Body of pancreas (tissue), 4 donors: ENCODE measurements around the gene KRTAP2-4. TPM values are rescaled to one million over a fixed set of nuclear protein-coding genes. Genes with fewer than 3 reads are reported as not detected.
"Not testable (repeated sequence)": the region's sequence is repeated elsewhere in the genome, so short reads cannot be mapped to it uniquely, and the experiment has no call there.

ENCODE experiments used
- ATAC-seq: fragments of 150-250 bp; one replicate; pipeline ENCODE4 v1.9.1; 2016
- DNase-seq, 4 donors: peaks; one replicate each; pipeline ENCODE4 v3.0.0-alpha.2; 2019
- H3K27ac ChIP-seq, 4 donors: fragments of 200-600 bp; sonication (generic); 1 replicate in 3 of 4; 2 replicates in 1 of 4; pipeline versions ENCODE4 v1.5.1 to v1.6.1; 2016 to 2019; ENCODE audit warnings: mild to moderate bottlenecking in 1 of 4, mixed read lengths in 1 of 4, moderate library complexity in 1 of 4
- H3K27me3 ChIP-seq, 2 donors: fragments of 200-600 bp; sonication (generic); one replicate each; pipeline ENCODE4 v1.6.0; 2016; ENCODE audit warnings: mild to moderate bottlenecking in 1 of 2
- H3K36me3 ChIP-seq, 2 donors: fragments of 200-600 bp; sonication (generic); replicated peaks in 1 of 2; 2 replicates each; pipeline ENCODE4 v1.5.1; 2016; ENCODE audit warnings: low read depth in 2 of 2; ENCODE audit not compliant: insufficient read depth in 1 of 2
- H3K4me1 ChIP-seq: fragments of 200-600 bp; sonication (generic); one replicate; pipeline ENCODE4 v1.6.0; 2016
- H3K4me3 ChIP-seq, 2 donors: fragments of 200-600 bp; sonication (generic); 1 replicate in 1 of 2; 2 replicates in 1 of 2; pipeline ENCODE4 v1.5.1; 2016 to 2019
- H3K9me3 ChIP-seq, 3 donors: fragments of 200-600 bp; sonication (generic); 1 replicate in 2 of 3; 2 replicates in 1 of 3; pipeline ENCODE4 v1.5.1; 2016
- POLR2A ChIP-seq, 3 donors: fragments of 450-650 bp; IDR thresholded peaks; one replicate each; pipeline ENCODE4 v1.6.1; 2016; ENCODE audit warnings: antibody characterized with exemption in 3 of 3, mild to moderate bottlenecking in 2 of 3
- WGBS, 2 donors: methylation state at CpG; one replicate each; pipeline ENCODE4 v1.1.5; 2017; 5-methylcytosine and 5-hydroxymethylcytosine counted together
- intact Hi-C: fragments of 100-400 bp; cut with DNase I; formaldehyde crosslinking; loops from one replicate; pipeline ENCODE4 v1.15.1; 2023
- total RNA-seq, 2 donors: library from RNA; depleted of rRNA; stranded (reverse); fragments of >200 nt; gene quantifications; one replicate each; pipeline ENCODE4 v1.1.0, GENCODE V29; 2016
- TF ChIP-seq, protein P1 (sequence below), 7 experiments: fragments of 450-650 bp in 4 of 7; fragments of 200-600 bp in 3 of 7; sonication (generic) in 3 of 7; IDR thresholded peaks; one replicate each; pipeline ENCODE4 v1.5.1; 2016 to 2019; ENCODE audit warnings: antibody characterized with exemption in 7 of 7

Gene KRTAP2-4
- total RNA-seq, 2 donors from 2014 or later = not detected

DNA sequence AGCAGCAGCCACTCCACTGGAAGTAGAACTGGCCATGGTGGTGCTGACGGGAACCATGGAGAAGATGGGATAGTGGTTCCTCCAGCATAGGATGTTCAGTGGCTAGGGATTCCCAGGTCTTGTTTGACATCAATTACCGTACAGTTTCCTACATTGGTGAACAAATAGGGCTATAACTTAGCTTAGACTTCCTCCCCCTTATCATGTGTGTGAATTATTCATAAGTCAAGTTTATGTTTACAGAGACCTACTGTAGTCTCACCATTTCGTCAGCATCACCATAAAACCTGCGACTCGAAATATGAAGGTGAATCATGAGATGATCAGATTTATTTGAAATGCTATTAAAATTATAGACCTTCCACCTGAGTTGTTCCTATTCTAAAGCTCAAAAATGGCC, 6.9 kb downstream of the KRTAP2-4 start:
- DNase-seq (no peak), ATAC-seq (no peak)
- no peaks in the 10 kb centered on the region for H3K36me3 ChIP-seq
- 81 to 88% methylated on average over 5 of the region's 5 CpGs for WGBS, 2 donors
- intact Hi-C loops = no loop called here
- no peak overlapping the region for H3K4me3 ChIP-seq
- no peak overlapping the region for H3K27ac ChIP-seq
- TF ChIP-seq, protein P1, sequence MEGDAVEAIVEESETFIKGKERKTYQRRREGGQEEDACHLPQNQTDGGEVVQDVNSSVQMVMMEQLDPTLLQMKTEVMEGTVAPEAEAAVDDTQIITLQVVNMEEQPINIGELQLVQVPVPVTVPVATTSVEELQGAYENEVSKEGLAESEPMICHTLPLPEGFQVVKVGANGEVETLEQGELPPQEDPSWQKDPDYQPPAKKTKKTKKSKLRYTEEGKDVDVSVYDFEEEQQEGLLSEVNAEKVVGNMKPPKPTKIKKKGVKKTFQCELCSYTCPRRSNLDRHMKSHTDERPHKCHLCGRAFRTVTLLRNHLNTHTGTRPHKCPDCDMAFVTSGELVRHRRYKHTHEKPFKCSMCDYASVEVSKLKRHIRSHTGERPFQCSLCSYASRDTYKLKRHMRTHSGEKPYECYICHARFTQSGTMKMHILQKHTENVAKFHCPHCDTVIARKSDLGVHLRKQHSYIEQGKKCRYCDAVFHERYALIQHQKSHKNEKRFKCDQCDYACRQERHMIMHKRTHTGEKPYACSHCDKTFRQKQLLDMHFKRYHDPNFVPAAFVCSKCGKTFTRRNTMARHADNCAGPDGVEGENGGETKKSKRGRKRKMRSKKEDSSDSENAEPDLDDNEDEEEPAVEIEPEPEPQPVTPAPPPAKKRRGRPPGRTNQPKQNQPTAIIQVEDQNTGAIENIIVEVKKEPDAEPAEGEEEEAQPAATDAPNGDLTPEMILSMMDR (IDR thresholded peaks at IDR 0.05) = no peak
- no peak for TF ChIP-seq POLR2A (IDR thresholded peaks at IDR 0.05)
- H3K4me1 ChIP-seq = no peaks in the 10 kb centered on the region
- no peaks in the 10 kb centered on the region for H3K27me3 ChIP-seq
- peaks cover 0 to 3% (median 0%) of the 10 kb centered on the region in 3 donors for H3K9me3 ChIP-seq

DNA sequence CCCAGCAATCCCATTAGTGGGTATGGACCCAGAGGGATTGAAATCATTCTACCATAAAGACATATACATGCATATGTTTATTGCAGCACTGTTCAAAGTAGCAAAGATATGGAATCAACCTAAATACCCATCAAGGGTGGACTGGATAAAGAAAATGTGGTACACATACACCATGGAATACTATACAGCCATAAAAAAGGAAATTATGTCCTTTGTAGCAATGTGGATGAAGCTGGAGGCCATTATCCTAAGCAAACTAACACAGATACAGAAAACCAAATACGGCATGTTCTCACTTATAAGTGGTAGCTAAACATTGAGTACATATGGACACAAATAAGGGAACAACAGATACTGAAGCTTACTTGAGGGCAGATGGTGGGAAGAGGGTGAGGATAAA, 8.1 kb downstream of the KRTAP2-4 start:
- ATAC-seq = no peak
- peaks cover 0 to 3% (median 0%) of the 10 kb centered on the region in 3 donors for H3K9me3 ChIP-seq
- no peaks in the 10 kb centered on the region for H3K27me3 ChIP-seq
- no peak overlapping the region for H3K4me3 ChIP-seq
- 85 to 95% methylated on average over 1 of the region's 1 CpG for whole genome bisulfite sequencing, 2 donors
- no peak for DNase-seq
- H3K27ac ChIP-seq = no peak overlapping the region
- no peaks in the 10 kb centered on the region for H3K36me3 ChIP-seq
- no peaks in the 10 kb centered on the region for H3K4me1 ChIP-seq
- intact Hi-C loops = no loop called here
- TF ChIP-seq, protein P1 (IDR thresholded peaks at IDR 0.05) = no peak
- no peak for TF ChIP-seq POLR2A (IDR thresholded peaks at IDR 0.05)

DNA sequence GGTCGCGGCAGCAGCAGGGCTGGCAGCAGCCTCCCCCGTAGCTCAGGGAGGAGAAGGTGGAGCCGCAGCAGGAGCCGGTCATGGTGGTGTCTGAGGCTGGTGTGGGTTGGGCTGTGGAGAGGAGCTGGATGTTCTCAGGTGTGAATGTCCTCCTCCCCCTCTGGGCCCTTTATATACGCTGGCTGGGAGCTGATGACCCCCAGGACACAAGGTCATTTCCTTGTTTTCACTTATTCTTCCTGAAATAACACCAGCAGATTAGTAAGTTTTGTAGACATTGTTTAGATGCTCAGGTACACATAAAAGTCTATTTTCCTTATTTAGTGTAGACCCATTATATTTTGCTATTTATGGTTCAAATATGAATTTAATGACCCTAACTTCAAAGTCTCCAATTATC, 10.5 kb downstream of the KRTAP2-4 start, which contains the start of gene KRTAP2-2:
KRTAP2-2 (minus strand) TSS at position 101 of the 400 bp plus-strand sequence; CDS start at position 82, 19 bp downstream.
- DNase-seq, H3K27ac ChIP-seq, ATAC-seq, H3K4me1 ChIP-seq, H3K27me3 ChIP-seq, intact Hi-C loops, H3K9me3 ChIP-seq, H3K4me3 ChIP-seq, H3K36me3 ChIP-seq: not testable (repeated sequence)
- WGBS, 2 donors = 31 to 55% methylated on average over 1 of the region's 6 CpGs

DNA sequence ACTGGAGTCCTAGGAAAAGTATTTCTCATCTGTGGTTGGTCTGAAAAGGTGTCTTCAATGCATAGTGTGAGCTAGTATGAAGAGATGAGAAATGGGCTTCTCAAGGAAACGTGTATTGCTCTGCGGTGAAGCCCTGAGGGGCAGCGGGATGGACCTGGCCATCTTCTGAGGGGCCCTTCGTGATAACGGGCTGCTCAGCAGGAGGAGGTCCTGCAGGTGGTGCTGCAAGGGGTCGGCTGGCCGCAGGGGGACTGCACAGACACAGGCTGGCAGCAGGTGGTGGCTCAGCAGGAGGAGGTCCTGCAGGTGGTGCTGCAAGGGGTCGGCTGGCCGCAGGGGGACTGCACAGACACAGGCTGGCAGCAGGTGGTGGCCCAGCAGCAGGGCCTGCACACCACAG, 11.1 kb downstream of the KRTAP2-4 start:
- H3K36me3 ChIP-seq, H3K9me3 ChIP-seq, H3K27me3 ChIP-seq, H3K27ac ChIP-seq, H3K4me1 ChIP-seq, ATAC-seq, intact Hi-C loops, DNase-seq, H3K4me3 ChIP-seq: not testable (repeated sequence)
- 66 to 73% methylated on average over 7 of the region's 9 CpGs for WGBS, 2 donors

DNA sequence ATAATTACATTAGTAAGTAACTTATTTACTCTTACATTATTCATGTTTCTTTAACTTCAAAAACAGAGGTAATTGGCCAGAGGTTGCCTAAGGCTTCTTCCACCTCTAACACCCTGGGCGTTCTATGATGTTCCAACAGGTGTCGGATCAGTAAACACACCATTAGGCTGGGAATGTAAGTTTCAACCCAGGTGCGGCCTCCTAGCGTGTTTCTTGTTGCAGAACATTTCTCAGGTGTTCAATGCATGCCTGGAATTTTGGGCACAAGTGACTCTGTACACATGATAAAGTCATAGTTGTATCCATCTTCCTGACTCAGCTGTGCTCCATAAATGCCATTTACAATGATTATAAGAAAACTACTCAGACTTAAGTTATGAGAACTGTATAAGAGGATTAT, 11.7 kb downstream of the KRTAP2-4 start:
- no peaks in the 10 kb centered on the region for H3K36me3 ChIP-seq
- no peaks in the 10 kb centered on the region for H3K27me3 ChIP-seq
- WGBS, 2 donors = 57 to 65% methylated on average over 4 of the region's 4 CpGs
- no peak overlapping the region for H3K4me3 ChIP-seq
- peaks cover 0 to 3% (median 0%) of the 10 kb centered on the region in 3 donors for H3K9me3 ChIP-seq
- H3K4me1 ChIP-seq = no peaks in the 10 kb centered on the region
- TF ChIP-seq POLR2A (IDR thresholded peaks at IDR 0.05) = no peak
- TF ChIP-seq, protein P1 (IDR thresholded peaks at IDR 0.05) = no peak
- DNase-seq (no peak), ATAC-seq (no peak)
- intact Hi-C loops = no loop called here
- H3K27ac ChIP-seq = no peak overlapping the region

DNA sequence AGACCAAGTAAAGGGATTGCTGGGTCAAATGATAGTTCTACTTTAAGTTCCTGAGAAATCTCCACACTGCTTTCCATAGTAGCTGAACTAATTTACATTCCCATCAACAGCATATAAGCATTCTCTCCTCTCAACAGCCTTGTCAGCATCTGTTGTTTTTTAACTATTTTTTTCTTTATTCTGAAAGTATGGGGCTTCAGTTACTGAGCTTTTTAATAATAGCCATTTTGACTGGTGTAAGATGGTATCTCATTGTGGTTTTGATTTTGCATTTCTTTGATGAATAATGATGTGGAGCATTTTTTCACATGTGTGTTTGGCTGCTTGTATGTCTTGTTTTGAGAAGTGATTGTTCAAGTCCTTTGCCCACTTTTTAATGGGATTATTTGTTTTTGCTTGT, 13.1 kb downstream of the KRTAP2-4 start:
- ATAC-seq = no peak
- Histone ChIP-seq H3K4me1 (no peaks in the 10 kb centered on the region), H3K9me3 (peaks cover 0 to 2% (median 0%) of the 10 kb centered on the region in 3 donors), H3K27ac (no peak overlapping the region), H3K36me3 (no peaks in the 10 kb centered on the region), H3K4me3 (no peak overlapping the region), H3K27me3 (no peaks in the 10 kb centered on the region)
- no peak for DNase-seq
- intact Hi-C loops = no loop called here
- TF ChIP-seq POLR2A (IDR thresholded peaks at IDR 0.05) = no peak
- TF ChIP-seq, protein P1 (IDR thresholded peaks at IDR 0.05) = no peak
